Spleen (tissue), 11 donors: ENCODE measurements around the gene TMEM33. TPM values are rescaled to one million over a fixed set of nuclear protein-coding genes. Genes with fewer than 3 reads are reported as not detected.
A peak's percentile ranks its signal among the peaks of the same experiment; 100 is the strongest.

Experiments
- DNase-seq: peaks from one replicate; pipeline ENCODE4 v3.0.0-alpha.2; 2020
- H3K27ac ChIP-seq, 8 donors: fragments of 200-600 bp; sonication (generic) in 7 of 8; 1 replicate in 4 of 8; 2 replicates in 4 of 8; pipeline versions ENCODE4 v1.5.0 to v1.8.0; 2016 to 2021; ENCODE audit warnings: inconsistent platforms in 4 of 8, mild to moderate bottlenecking in 4 of 8, moderate library complexity in 1 of 8
- H3K27me3 ChIP-seq, 7 donors: fragments of 200-600 bp; sonication (generic) in 6 of 7; replicated peaks in 1 of 7; 1 replicate in 4 of 7; 2 replicates in 3 of 7; pipeline versions ENCODE4 v1.5.0 to v1.8.0; 2016 to 2021; ENCODE audit warnings: inconsistent platforms in 3 of 7, mild to moderate bottlenecking in 1 of 7
- H3K36me3 ChIP-seq, 6 donors: fragments of 200-600 bp; sonication (generic) in 5 of 6; 1 replicate in 4 of 6; 2 replicates in 2 of 6; pipeline versions ENCODE4 v1.5.0 to v1.8.0; 2016 to 2021; ENCODE audit warnings: inconsistent platforms in 2 of 6
- H3K4me1 ChIP-seq, 6 donors: fragments of 200-600 bp; sonication (generic) in 5 of 6; 1 replicate in 3 of 6; 2 replicates in 3 of 6; pipeline versions ENCODE4 v1.5.0 to v1.8.0; 2016 to 2021; ENCODE audit warnings: inconsistent platforms in 3 of 6
- H3K4me3 ChIP-seq, 8 donors: fragments of 200-600 bp; sonication (generic) in 7 of 8; 1 replicate in 4 of 8; 2 replicates in 4 of 8; pipeline versions ENCODE4 v1.5.0 to v1.8.0; 2016 to 2021; ENCODE audit warnings: inconsistent platforms in 4 of 8, mild to moderate bottlenecking in 4 of 8, moderate library complexity in 2 of 8
- H3K9me3 ChIP-seq, 8 donors: fragments of 200-600 bp; sonication (generic) in 7 of 8; 1 replicate in 4 of 8; 2 replicates in 4 of 8; pipeline versions ENCODE4 v1.5.0 to v1.8.0; 2016 to 2021; ENCODE audit warnings: inconsistent platforms in 4 of 8
- POLR2A ChIP-seq, 3 donors: fragments of 450-650 bp; IDR thresholded peaks; one replicate each; pipeline ENCODE4 v1.5.1; 2017; ENCODE audit warnings: antibody characterized with exemption in 3 of 3, mild to moderate bottlenecking in 1 of 3
- POLR2AphosphoS5 ChIP-seq, 3 donors: sonication (generic); formaldehyde crosslinking; IDR thresholded peaks; one replicate each; pipeline ENCODE4 v1.5.1; 2017; ENCODE audit warnings: antibody characterized with exemption in 3 of 3
- WGBS, 5 donors: extraction: QIAGEN DNeasy Blood & Tissue Kit in 3 of 5; methylation state at CpG; one replicate each; pipeline versions ENCODE4 v1.1.5 to v1.1.7; 2013 to 2018; 5-methylcytosine and 5-hydroxymethylcytosine counted together
- intact Hi-C: fragments of 100-400 bp; cut with DNase I; formaldehyde crosslinking; loops from one replicate; pipeline ENCODE4 v1.15.0; 2023; ENCODE audit warnings: low total_unique reads
- polyA plus RNA-seq, 3 donors: library from polyadenylated mRNA; stranded (reverse); fragments of 200-250 nt; gene quantifications; one replicate each; pipeline ENCODE4 v1.2.1, GENCODE V29; 2013
- total RNA-seq, 7 donors: library from RNA; depleted of rRNA in 3 of 7; stranded (reverse); fragments of >200 nt in 3 of 7; fragmentation: NEBNext Ultra II Directional in 4 of 7; extraction: Animal tissue kit (Norgen Biotek cat#: 25700) in 4 of 7; gene quantifications; one replicate each; pipeline versions ENCODE4 v1.1.0 to v1.2.1, GENCODE V29; 2016 to 2021
- TF ChIP-seq, protein P1 (sequence below), 11 experiments: fragments of 200-600 bp in 7 of 11; fragments of 450-650 bp in 4 of 11; sonication (generic) in 4 of 11; IDR thresholded peaks in 8 of 11; conservative IDR thresholded peaks in 3 of 11; 1 replicate in 7 of 11; 2 replicates in 4 of 11; pipeline versions ENCODE4 v1.4.0 to v1.8.0; 2016 to 2021; ENCODE audit warnings: antibody characterized with exemption in 11 of 11, inconsistent platforms in 4 of 11, mild to moderate bottlenecking in 1 of 11
- donor health status: healthy with polysubstance abuse.
- donor health status: DM: no; HTN: no; CAD: no; lungs with moderate emphysema.
- donor health status: DM: no; HTN: no; CAD: no.
- donor health status: Bipolar disorder and iron deficiency.
- donor health status: healthy.
- donor health status: DM: no; HTN: no; CAD: no.
- donor health status: DM: yes; HTN: yes; CAD: no.

Gene TMEM33
- total and polyA plus RNA-seq, 10 donors = 4.3 to 69.2 (median 53.4) TPM

DNA sequence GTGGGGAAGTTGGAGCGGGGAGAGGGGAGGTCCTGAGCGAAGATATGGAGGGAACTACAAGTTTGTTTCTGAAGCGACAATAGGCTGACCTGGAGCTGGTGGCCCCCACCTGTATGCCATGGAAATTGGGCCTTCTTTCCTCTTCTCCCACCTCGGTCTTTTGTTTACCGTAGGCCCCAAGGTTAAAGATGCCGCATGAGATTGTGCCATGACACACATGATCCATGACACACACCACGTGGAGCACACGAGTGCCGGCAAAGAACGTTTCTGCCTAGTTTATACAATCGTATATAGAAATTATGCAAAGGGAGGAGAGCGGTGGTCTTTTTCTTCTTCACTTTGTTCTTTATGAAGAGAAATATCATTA, 408 bp downstream of the TMEM33 start:
- intact Hi-C loops = no loop called here
- Histone ChIP-seq H3K4me3 (peak overlapping the region; percentile 85 to 100 (median 97)), H3K27ac (peak overlapping the region; percentile 64 to 94 (median 88)), H3K4me1 (peaks cover 15 to 67% (median 41%) of the 10 kb centered on the region in 6 donors), H3K36me3 (peaks cover 0 to 24% (median 7%) of the 10 kb centered on the region in 6 donors), H3K27me3 (no peaks in the 10 kb centered on the region), H3K9me3 (no peaks in the 10 kb centered on the region)
- WGBS, 5 donors = 1 to 4% (median 3%) methylated on average over 12 of the region's 12 CpGs
- DNase-seq = no peak
- TF ChIP-seq POLR2AphosphoS5 (IDR thresholded peaks at IDR 0.05) = no peak
- TF ChIP-seq, protein P1, sequence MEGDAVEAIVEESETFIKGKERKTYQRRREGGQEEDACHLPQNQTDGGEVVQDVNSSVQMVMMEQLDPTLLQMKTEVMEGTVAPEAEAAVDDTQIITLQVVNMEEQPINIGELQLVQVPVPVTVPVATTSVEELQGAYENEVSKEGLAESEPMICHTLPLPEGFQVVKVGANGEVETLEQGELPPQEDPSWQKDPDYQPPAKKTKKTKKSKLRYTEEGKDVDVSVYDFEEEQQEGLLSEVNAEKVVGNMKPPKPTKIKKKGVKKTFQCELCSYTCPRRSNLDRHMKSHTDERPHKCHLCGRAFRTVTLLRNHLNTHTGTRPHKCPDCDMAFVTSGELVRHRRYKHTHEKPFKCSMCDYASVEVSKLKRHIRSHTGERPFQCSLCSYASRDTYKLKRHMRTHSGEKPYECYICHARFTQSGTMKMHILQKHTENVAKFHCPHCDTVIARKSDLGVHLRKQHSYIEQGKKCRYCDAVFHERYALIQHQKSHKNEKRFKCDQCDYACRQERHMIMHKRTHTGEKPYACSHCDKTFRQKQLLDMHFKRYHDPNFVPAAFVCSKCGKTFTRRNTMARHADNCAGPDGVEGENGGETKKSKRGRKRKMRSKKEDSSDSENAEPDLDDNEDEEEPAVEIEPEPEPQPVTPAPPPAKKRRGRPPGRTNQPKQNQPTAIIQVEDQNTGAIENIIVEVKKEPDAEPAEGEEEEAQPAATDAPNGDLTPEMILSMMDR (IDR thresholded peaks at IDR 0.05 in 8 of 11, conservative IDR thresholded peaks at IDR 0.05 in 3 of 11) = no peak
- no peak for TF ChIP-seq POLR2A (IDR thresholded peaks at IDR 0.05)

DNA sequence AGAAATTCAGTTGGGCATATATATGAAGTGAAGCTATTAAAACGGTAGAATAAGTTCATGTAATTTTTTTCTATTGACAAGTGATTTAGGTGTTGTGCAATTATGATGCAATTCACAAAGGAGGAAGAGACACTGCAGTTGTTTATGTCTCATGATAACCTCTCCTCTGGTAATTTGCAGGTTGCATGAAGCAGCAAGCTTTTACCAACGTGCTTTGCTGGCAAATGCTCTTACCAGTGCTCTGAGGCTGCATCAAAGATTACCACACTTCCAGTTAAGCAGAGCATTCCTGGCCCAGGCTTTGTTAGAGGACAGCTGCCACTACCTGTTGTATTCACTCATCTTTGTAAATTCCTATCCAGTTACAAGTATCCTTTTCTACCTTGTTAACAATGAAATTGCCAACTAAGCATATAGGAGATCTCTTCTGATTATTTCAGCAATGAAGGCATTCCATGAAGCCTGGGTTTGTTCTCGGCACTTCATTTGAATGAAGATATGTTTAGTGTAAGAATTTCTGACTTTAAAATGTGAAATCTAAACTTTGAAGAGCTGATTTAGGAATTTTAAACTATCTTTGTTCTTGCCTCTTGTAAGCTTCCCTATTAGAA, 3.9 kb downstream of the TMEM33 start:
- H3K4me1 ChIP-seq = peaks cover 15 to 78% (median 41%) of the 10 kb centered on the region in 6 donors
- intact Hi-C loops = no loop called here
- TF ChIP-seq, protein P1 (IDR thresholded peaks at IDR 0.05 in 8 of 11, conservative IDR thresholded peaks at IDR 0.05 in 3 of 11) = no peak
- no peak for TF ChIP-seq POLR2A (IDR thresholded peaks at IDR 0.05)
- peak in 1 of 3 donors; percentile 34 for TF ChIP-seq POLR2AphosphoS5 (IDR thresholded peaks at IDR 0.05)
- 61 to 81% (median 64%) methylated on average over 3 of the region's 3 CpGs for WGBS, 5 donors
- no peaks in the 10 kb centered on the region for H3K9me3 ChIP-seq
- no peaks in the 10 kb centered on the region for H3K27me3 ChIP-seq
- peaks cover 0 to 58% (median 14%) of the 10 kb centered on the region in 6 donors for H3K36me3 ChIP-seq
- H3K4me3 ChIP-seq = peak overlapping the region in 1 of 8 donors; percentile 2
- peak overlapping the region in 7 of 8 donors; percentile 37 to 79 (median 68) for H3K27ac ChIP-seq
- no peak for DNase-seq

DNA sequence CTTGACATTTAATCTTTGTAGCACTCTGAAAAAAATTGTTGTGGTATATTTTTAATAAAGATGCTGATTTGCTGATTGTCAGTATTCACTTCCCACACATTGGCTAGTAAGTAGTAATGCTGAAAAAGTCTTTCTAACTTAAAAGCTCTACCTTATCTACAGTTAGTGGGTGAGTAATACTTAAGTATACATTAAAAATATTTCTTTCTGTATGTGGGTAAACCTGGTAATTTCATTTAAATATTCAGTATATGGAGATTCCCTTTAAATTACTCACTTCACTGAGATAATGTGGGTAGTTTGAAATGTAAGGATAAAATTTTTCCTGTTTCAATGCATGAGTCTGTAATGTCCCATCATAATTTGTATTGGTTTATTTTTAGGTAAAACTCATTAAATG, 5.6 kb downstream of the TMEM33 start:
- Histone ChIP-seq H3K36me3 (peaks cover 0 to 76% (median 29%) of the 10 kb centered on the region in 6 donors), H3K4me3 (no peak overlapping the region), H3K27me3 (no peaks in the 10 kb centered on the region), H3K4me1 (peaks cover 14 to 65% (median 34%) of the 10 kb centered on the region in 6 donors), H3K27ac (no peak overlapping the region), H3K9me3 (no peaks in the 10 kb centered on the region)
- no peak for DNase-seq
- intact Hi-C loops = no loop called here
- TF ChIP-seq, protein P1 (IDR thresholded peaks at IDR 0.05 in 8 of 11, conservative IDR thresholded peaks at IDR 0.05 in 3 of 11) = no peak
- TF ChIP-seq POLR2AphosphoS5 (IDR thresholded peaks at IDR 0.05) (no peak), POLR2A (IDR thresholded peaks at IDR 0.05) (no peak)

DNA sequence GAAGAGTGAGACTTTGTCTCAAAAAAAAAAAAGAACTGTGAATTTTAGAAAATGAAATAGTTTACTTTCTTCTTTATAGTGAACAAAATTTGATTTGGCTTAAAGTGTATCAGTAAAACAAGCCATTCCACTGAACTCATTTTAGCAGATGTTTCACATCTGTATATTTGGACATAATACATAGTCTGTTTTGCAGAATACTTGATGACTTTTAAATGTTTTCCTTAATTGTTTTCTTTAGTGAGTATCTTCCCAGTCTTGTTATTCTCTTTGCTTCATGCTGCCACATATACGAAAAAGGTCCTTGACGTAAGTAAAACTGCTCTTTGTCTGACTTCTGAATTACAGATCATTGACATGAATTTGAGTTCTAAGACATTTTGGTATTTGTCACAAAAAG, 8.3 kb downstream of the TMEM33 start:
- intact Hi-C loops = no loop called here
- 80 to 93% (median 89%) methylated on average over 2 of the region's 2 CpGs for WGBS, 5 donors
- TF ChIP-seq POLR2A (IDR thresholded peaks at IDR 0.05) (no peak), POLR2AphosphoS5 (IDR thresholded peaks at IDR 0.05) (no peak)
- TF ChIP-seq, protein P1 (IDR thresholded peaks at IDR 0.05 in 8 of 11, conservative IDR thresholded peaks at IDR 0.05 in 3 of 11) = no peak

More for the DNA sequence above, 8.3 kb downstream of the TMEM33 start:
- no peak overlapping the region for H3K4me3 ChIP-seq
- H3K9me3 ChIP-seq = no peaks in the 10 kb centered on the region
- peaks cover 0 to 100% (median 39%) of the 10 kb centered on the region in 6 donors for H3K36me3 ChIP-seq
- H3K27me3 ChIP-seq = no peaks in the 10 kb centered on the region
- peaks cover 0 to 38% (median 8%) of the 10 kb centered on the region in 6 donors for H3K4me1 ChIP-seq
- H3K27ac ChIP-seq = no peak overlapping the region
- no peak for DNase-seq
